Measurements from ENCODE around the gene LRRC45.
"Not testable (repeated sequence)": the region's sequence is repeated elsewhere in the genome, so short reads cannot be mapped to it uniquely, and the experiment has no call there.

Gene LRRC45

DNA sequence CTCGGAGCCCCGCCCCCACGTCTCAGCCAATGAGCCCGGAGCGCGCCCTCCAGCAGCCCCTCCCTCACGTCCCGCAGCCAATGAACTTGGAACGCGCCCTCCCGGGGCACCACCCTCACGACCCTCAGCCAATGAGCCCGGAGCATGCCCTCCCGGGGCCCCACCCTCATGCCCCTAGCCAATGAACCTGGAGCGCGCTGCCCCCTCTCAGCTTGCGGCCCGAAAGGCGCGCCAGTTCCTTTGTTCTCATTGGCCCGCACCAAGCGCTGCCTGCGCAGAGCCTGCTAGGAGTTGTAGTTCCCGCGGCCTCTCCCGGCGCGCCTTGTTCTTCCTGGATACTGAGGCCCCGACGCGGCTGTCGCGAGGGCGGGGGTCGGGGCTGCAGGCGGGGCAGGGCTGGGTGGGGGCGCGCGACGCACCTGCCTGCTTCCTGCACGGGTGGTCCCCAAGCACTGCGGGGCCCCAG lies at the start of gene LRRC45:
TSS of gene LRRC45 (plus strand) at position 325 of the 466 bp plus-strand sequence. CDS start 339 bp downstream, outside the sequence.
- DNase-seq, result peak; percentile 95

DNA sequence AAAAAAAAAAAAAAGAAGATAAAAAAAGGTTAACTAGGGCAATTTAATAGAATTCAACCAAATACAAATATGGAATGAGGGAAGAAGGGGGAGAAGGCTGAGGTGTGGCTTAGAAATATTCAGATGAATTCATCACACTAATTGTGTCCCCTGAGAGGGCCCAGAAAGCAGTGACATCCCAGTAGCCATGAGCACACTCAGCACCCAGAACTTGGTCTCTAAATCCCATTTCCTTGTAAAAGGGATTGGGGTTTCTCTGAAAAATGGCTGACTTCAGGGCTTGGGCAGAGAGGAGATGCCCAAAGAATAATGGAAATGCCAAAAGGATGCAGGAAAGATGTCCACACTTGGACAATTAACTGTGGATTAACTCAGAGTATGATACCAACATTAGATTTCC lies 49.7 kb upstream of the LRRC45 start:
- no peak for DNase-seq

DNA sequence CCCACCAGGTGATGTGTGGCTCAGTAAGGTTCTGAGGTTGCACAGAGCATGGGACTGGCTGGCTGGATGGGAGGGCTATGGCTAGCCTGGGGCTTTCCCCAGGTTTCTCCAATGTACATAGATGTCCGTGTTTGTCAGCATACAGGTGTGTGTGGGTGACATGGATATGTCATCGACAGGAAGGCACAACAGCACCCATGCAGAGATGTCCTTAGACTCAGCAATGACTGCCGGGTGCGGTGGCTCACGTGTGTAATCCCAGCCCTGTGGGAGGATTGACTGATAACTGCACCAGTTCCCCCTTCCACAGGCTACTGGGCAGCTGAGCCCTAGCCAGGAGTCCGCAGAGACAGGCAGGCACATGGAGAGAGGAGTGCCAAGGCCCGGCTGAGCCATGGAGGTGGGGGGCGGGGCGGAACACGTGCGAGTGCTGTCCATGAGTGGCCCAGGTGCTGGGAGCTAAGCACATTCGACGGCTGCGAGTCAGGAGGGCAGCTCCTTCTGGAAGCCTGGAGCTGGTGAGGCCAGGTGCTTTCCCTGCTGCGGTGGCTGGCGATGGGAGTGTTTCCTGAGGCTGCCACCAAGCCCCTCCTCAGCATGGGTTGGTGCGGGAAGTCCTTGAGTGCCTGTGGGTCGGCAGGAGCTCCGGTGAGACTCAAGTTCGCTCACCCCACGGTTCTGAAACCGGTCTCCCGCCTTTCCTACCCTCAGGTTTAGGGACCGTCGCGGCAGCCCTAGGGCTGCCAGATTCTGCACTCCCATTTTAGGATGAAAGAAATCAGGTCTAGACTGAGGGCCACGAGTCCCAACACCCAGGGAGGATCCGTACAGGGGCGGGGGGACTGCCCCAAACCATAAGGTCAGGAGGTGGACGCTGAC lies 46.5 kb upstream of the LRRC45 start:
- DNase-seq, result no peak

DNA sequence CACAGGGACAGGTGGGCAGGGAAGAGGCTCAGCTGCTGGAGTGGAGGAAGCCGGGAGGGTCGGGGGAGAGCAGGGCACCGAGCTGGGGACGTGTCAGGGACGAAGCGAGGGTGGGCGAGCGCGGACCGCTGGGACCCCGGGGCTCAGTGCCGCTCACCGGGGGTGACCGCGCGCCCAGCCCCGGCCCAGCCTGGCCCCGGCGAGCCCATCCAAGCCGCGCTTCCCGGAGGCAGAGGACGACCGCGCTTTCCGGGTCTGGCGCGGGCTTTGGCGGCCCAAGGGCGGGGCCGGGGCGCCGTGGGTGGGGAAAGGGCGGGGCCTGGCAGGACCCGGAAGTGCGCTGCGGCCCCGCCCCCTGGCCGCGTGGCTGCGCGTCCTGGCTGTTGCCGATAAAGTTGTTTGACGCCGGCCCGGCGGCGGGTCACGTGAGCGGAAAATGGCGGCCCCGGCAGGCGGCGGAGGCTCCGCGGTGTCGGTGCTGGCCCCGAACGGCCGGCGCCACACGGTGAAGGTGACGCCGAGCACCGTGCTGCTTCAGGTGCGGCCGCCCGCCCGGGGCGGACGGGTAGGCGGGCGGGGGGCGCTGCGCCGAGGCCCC lies 45.8 kb upstream of the LRRC45 start, which contains the start of gene ASPSCR1:
TSS of gene ASPSCR1 (plus strand) at position 419 of the 598 bp plus-strand sequence. CDS start at position 437, 18 bp downstream.
- DNase-seq, result no peak

DNA sequence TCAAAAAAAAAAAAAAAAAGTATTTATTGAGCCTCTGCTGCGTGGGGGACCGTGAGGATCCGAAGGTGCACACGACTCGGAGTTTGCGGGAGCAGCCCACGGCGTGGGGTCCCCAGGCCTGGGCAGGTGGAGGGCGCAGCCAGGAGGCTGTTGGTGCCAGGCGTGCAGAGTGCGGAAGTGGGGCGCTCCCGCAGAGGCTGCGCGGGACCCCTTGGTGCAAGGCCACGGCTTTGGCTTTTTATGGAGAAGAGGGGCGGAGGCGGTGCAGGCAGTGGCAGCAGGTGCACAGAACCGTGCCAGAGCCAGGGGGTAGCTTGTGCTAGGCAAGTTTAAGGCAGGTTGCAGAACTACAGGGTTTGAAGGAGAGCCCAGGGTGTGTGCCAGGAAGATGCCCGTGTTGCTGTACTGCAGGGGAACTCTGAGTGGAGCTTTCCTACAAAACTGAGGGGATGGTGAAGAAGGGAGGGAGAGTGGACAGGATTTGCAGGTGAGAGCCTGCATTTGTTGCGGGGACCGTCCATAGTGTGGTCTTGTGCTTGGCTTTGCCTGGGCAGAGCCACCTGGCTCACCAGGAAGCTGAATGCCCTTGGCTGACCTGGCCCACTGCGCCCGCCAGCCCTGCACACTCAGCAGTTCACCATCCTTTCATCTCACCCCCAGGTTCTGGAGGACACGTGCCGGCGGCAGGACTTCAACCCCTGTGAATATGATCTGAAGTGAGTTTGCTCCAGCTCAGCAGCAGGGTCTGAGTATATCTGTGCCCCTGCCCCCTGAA lies 44.4 kb upstream of the LRRC45 start:
- no peak for DNase-seq

DNA sequence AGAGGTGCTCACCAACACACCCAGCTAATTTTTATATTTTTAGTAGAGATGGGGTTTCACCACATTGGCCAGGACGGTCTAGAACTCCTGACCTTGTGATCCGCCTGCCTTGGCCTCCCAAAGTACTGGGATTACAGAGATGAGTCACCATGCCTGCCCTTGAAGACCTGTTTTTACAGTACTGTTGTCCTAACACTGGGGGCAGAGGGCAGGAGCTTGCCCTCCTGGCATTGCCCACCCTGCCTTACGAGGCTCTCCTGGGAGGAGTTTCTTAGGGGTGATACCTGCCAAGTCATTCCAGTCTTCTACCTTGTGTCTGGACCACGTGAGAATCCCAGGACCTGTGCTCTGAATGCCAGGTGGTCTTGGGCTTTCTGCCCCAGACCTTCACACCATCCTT lies 43.0 kb upstream of the LRRC45 start:
- no peak for DNase-seq

DNA sequence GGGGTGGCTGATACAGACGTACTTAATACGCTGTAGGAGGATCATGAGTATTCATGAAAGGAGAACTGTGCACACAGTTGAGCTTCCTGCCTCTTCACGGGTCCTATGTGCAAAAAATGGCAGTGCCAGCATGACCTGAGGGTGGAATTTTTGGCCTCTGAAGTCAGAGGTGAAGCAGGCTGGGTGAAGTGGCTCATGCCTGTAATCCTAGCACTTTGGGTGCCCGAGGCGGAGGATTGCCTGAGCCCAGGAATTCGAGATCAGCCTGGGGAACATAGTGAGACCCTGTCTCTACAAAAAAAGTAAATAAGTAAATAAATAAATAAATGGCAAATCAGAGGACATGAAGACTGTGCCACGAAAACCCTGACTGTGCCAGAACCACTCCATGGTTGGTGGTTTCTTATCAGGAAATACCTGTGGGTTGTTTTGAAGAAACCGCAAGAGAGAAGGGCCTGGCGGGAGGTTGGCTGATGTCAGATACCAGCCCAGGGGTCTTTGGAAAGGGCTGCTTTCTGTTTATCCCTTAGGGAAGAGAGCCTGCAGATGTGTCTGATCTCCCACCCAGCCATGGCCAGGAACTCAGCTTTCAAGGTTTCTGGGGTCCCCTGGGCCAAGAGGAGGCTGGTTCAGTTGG lies 42.3 kb upstream of the LRRC45 start:
- no peak for DNase-seq

DNA sequence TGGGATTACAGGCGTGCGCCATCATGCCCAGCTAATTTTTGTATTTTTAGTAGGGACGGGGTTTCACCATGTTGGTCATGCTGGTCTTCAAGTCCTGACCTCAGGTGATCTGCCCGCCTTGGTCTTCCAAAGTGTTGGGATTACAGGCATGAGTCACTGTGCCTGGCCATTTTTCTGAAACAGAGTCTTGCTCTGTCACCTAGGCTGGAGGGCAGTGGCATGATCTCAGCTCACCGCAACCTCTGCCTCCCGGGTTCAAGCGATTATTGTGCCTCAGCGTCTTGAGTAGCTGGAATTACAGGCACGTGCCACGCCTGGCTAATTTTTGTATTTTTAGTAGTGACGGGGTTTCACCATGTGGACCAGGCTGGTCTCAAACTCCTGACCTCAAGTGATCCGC lies 41.6 kb upstream of the LRRC45 start:
- DNase-seq, result not testable (repeated sequence)

DNA sequence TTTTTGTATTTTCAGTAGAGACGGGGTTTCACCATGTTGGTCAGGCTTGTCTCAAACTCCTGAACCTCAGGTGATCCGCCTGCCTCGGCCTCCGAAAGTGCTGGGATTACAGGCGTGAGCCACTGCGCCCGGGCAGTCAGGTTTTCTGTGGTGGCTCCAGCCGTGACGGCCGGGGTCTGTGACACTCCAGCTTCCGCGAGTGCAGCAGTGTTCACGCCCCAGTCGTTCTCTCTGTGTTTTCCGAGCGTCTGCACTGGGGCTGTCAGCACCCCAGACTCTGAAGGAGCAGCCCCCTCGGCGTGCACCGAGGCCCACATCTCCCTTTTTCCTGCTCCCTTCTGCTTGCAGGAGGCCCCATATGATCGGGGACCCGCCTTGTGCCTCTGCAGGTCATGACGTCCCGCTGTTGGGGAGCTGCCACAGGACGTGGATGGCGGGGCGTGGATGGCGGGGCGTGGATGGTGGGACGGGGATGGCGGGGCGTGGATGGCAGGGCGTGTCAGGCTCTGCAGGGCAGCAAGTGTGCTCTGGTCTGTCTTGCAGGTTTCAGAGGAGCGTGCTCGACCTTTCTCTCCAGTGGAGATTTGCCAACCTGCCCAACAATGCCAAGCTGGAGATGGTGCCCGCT lies 40.0 kb upstream of the LRRC45 start:
- no peak for DNase-seq

DNA sequence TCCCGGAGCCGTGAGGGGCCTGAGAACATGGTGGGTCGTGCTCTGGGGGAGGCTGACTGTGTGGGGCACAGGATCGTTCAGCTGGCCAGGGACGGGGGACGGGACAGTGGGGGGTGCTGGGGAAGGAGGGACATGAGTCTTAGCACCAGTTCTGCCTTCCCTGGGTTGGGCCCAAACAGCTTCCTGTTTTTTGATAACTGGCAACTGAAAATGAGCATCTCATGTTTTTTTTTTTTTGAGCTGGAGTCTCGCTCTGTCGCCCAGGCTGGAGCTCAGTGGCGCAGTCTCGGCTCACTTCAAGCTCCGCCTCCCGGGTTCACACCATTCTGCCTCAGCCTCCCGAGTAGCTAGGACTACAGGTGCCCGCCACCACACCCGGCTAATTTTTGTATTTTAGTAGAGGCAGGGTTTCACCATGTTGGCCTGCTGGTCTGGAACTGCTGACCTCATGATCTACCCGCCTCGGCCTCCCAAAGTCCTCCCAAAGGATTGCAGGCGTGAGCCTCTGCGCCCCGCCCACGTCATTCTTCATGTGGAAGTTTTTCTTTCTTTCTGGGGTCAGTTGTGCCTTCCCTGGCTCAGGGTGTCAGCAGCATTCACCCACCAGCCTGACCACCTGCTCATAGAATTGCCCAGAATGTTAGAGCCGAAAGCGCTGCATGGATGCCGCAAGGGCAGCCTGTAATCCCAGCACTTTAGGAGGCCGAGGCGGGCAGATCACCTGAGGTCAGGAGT lies 39.3 kb upstream of the LRRC45 start:
- DNase-seq, result no peak

DNA sequence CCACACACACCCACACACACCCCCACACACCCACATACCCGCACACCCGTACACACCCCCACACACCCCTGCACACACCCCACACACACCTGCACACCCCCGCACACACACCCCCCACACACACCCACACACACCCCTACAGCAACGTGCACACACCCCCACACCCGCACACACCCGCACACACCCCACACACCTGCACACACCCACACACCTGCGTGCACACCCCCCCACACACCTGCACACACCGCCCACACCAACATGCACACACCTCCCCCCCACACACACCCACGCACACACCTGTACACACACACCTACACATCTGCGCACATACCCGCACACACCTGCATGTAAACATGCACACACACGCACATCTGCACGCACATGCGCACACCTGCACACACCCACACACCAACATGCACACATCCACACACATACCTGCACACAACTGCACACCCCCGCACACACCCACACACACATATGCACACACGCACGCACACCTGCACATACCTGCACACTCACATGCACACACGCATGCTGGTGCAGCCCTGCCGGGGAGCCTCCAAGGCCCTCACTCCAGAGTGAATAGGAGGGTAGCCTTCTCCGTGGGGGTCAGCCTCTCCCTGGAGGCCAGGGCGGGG lies 38.2 kb upstream of the LRRC45 start:
- no peak for DNase-seq

DNA sequence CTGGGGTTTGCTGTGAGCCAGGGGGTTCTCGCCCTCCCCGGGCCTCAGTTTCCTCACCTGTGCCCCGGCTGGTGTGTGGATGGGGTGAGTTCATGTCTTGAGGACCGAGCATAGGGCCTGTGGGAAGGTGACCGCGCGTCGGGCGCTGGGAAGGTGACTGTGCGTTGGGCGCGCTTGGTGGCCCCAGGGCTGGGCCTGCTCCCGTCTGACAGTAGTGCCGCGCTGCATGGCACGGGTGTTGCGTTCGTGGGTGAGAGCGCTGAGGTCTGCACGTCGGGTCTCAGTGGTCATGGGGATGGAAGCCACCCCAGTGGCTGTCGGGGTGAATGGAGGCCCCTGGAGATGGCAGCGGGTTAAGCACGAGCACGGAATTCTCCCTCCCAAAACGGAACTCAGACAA lies 36.5 kb upstream of the LRRC45 start:
- no peak for DNase-seq

DNA sequence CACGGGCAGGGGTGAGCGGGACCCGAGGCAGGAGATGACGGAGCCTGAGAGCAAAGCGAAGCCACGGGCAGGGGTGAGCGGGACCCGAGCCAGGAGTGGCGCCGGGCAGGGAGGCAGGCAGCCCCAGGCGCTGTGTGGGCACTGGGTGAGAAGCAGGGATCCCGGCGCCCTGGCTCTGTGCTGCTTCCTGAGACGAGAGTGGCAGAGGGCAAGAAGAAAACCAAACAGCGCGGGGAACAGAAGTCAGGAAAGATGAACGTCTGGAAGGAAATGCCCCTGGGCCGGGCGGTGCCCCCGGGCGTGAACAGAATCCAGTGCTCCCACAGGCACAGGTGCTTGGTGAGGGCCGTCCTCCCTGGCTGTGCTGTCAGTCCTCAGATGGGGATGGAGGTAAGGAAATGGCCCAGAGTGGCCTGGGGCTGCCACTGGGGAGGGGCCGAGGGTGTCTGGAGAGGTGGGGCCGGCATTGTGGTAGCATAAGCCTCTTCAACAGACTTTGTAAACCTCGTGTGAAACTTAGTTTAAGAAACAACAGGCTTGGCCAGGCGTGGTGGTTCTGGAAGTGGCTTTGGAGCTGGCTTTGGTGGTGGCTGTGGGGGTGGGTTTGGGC lies 35.8 kb upstream of the LRRC45 start:
- no peak for DNase-seq

DNA sequence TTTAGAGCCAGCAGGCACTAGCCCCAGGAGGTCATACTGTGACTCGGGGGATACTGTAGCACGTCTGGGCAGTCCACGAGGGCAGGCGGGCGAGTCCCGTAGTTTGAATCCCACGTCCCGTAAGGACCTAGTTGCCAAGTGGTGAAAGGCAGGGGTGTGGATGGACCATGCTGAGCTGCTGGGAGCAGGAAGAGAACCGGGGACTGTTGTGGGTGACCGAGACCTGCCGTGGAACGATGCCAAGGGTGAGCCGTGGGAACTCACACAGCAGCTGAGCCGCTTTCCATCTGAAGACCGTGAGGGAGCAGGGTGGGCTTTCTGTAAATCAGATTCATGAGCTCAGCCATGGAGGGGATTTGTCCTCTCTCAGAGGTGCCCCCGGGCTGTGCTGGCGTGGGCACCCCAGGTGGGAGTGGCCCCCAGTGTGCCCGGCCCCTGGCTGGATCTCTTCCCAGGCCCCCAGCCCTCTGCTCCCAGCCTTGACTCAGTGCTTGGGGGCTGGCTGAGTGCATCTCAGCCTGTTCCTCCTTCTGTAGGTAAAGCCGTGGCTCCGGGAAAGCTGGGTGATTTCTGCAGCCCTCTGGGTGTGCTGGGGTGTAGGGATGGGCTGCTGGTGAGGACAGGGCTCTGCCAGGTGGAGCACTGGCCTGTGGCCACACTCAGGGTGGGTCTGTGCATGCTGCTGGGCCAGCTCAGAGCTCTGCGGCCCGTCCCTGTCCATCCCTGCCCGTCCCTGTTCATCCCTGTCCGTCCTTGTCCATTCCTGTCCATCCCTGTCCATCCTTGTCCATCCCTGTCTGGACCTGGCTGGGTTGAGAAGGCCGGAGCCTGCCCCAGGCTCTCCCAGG lies 32.0 kb upstream of the LRRC45 start:
- DNase-seq, result no peak

DNA sequence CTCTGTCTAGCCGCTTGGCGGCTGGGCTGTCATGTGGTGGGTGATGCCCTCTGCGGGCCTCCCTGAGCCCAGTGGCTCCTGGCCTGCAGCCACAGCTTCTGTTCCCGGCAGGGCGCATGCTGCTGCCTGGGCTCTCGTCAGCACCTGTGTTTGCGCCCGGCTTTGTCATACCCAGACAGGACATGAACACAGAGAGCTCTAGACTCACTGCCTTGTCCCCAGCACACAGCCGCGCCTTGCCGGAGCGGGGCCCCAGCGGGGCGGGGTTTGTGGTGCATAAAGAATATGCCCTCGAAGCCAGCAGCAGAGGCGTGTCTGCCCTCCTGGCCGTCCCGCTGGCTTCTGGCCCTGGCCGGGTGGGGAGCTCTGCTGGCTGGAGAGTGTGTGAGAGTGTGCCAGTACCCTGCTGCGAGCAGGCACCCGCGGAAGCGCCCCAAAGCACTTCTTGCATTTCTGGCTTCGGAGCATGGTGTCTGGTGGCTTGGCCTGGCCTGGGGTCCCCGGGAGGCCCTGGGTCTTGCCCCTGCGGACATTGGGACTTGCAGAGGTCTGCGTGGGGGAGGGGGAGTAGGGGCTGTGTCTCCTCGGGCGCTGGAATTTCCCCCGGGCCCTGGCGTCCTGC lies 31.3 kb upstream of the LRRC45 start:
- no peak for DNase-seq

DNA sequence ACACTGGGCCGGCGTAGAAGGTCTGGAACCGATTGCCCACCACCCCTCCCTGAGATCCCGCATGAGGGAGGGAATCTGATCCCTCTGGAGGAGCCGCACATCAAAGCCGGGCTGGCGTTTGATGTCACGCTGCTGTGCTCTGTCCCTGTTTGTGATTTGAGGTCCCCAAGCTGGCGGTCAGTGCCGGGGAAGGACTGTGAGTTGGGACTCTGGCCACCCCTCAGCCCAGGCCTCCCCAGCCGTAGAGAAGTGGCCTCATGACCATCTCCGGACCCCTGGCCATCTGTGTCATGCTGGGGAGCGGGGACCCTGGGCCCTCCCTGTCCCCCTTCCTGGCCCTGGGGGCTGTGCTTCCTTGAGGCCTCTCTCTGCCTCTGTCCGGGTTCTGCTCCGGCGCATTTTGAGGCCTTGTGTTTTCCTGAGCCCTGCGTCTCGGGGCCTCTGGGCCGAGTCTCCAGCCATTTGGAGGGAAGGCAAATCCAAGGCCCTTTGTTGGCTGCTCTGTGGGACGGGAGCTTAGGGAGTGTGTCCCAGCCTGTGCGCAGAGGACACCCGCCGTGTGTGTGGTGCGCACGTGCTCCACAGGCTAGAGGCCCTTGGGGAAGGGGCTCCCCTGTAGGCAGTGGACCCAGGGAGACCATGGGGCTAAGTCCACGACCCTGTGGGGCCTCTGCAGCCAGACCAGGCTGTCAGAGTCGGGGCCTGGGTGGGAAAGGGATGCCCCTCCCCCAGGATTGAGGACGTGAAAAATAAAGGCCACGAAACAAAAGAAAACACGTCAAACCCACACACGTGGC lies 30.6 kb upstream of the LRRC45 start:
- DNase-seq, result no peak

DNA sequence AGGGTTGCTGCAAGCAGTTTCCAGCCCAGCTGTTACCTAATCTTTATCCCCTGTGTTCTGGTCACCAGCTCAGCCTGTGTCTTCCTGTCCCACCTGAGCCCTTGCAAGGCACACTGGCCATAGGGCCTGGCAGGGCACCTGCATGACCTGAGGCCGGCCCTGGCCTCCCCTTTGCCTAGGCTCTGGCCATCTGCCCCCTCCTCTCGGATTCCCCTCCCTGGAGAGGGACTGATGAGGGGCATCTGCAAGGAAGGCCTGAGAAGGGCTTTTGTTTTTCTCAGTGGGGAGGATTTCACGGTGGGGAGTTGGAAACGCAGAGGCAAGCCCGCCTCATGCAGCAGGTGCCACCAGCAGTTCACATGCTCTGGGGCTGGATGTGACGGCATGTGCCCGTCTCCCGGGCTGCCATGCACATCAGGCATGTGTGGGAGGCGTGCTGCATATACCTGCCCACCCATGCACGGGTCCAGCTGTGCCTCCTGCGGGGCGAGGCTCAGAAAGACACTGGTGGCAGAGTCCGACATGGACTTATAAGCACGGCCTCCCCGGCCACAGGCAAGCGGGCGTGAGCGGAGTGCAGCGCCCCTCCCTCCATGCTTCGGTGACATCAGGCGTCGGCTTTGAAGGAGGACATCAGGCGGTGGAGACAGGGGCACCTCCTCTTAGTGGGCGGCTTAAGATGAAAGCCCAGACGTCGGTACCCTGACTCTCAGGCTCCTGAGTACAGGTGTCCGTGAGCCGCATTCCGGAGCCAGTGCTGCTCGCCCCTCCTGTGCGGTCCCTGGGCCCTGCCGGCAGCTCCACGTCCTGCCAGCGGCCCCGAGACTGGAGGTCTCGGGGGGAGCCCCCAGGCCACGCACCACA lies 29.1 kb upstream of the LRRC45 start:
- no peak for DNase-seq

Data from SIG-M5 (cell line).